Neuron (in vitro differentiated cells): ENCODE data around the gene REEP5.

Experiments
- H2AFZ ChIP-seq: one replicate; pipeline ENCODE4 v1.6.1; 2013; ENCODE audit warnings: low read depth, mild to moderate bottlenecking, inconsistent platforms, low read length, moderate library complexity
- H3K27me3 ChIP-seq: one replicate; pipeline ENCODE4 v1.6.1; 2013; ENCODE audit warnings: low read length; ENCODE audit not compliant: insufficient read depth
- H3K36me3 ChIP-seq: one replicate; pipeline ENCODE4 v1.6.1; 2013; ENCODE audit warnings: low read length; ENCODE audit not compliant: insufficient read depth
- H3K4me1 ChIP-seq: one replicate; pipeline ENCODE4 v1.6.1; 2013; ENCODE audit warnings: low read length; ENCODE audit not compliant: insufficient read depth
- H3K4me3 ChIP-seq: 2 replicates; pipeline ENCODE4 v1.5.1; 2013; ENCODE audit warnings: mild to moderate bottlenecking, low read length, moderate library complexity
- H3K9me3 ChIP-seq: one replicate; pipeline ENCODE4 v1.6.1; 2013; ENCODE audit warnings: low read length

REEP5 gene

GRCh38 chr5:112956606-112957005, 34.6 kb upstream of the REEP5 start:
- Histone ChIP-seq H3K4me1 (peaks cover 21% of the 10 kb centered on the region), H3K36me3 (no peaks in the 10 kb centered on the region), H2AFZ (no peak overlapping the region), H3K9me3 (no peaks in the 10 kb centered on the region), H3K27me3 (no peaks in the 10 kb centered on the region), H3K4me3 (no peak overlapping the region)

GRCh38 chr5:112951124-112951702, 29.2 kb upstream of the REEP5 start:
- Histone ChIP-seq H2AFZ (no peak overlapping the region), H3K27me3 (no peaks in the 10 kb centered on the region), H3K4me3 (no peak overlapping the region), H3K4me1 (no peaks in the 10 kb centered on the region), H3K9me3 (no peaks in the 10 kb centered on the region), H3K36me3 (no peaks in the 10 kb centered on the region)

GRCh38 chr5:112948458-112948857, 26.4 kb upstream of the REEP5 start:
- no peak overlapping the region for H3K4me3 ChIP-seq
- no peak overlapping the region for H2AFZ ChIP-seq
- no peaks in the 10 kb centered on the region for H3K4me1 ChIP-seq
- H3K27me3 ChIP-seq: no peaks in the 10 kb centered on the region
- H3K9me3 ChIP-seq: no peaks in the 10 kb centered on the region
- no peaks in the 10 kb centered on the region for H3K36me3 ChIP-seq

- no peak overlapping the region for H2AFZ ChIP-seq
- H3K9me3 ChIP-seq: no peaks in the 10 kb centered on the region
Observed at GRCh38 chr5:112940670-112941069, 18.6 kb upstream of the REEP5 start.

GRCh38 chr5:112938286-112938685, 16.3 kb upstream of the REEP5 start:
- Histone ChIP-seq H3K4me1 (no peaks in the 10 kb centered on the region), H3K36me3 (no peaks in the 10 kb centered on the region), H3K9me3 (no peaks in the 10 kb centered on the region), H3K4me3 (no peak overlapping the region), H3K27me3 (no peaks in the 10 kb centered on the region), H2AFZ (no peak overlapping the region)

More at GRCh38 chr5:112940670-112941069, 18.6 kb upstream of the REEP5 start:
- no peaks in the 10 kb centered on the region for H3K27me3 ChIP-seq
- no peaks in the 10 kb centered on the region for H3K4me1 ChIP-seq
- H3K36me3 ChIP-seq: no peaks in the 10 kb centered on the region
- no peak overlapping the region for H3K4me3 ChIP-seq

- no peaks in the 10 kb centered on the region for H3K9me3 ChIP-seq
- peaks cover 4% of the 10 kb centered on the region for H3K4me1 ChIP-seq
- no peak overlapping the region for H2AFZ ChIP-seq
- H3K27me3 ChIP-seq: no peaks in the 10 kb centered on the region
- no peak overlapping the region for H3K4me3 ChIP-seq
- no peaks in the 10 kb centered on the region for H3K36me3 ChIP-seq
Observed at GRCh38 chr5:112935675-112936074, 13.6 kb upstream of the REEP5 start.

- Histone ChIP-seq H3K36me3 (no peaks in the 10 kb centered on the region), H3K4me3 (no peak overlapping the region), H2AFZ (no peak overlapping the region), H3K4me1 (peaks cover 4% of the 10 kb centered on the region), H3K27me3 (no peaks in the 10 kb centered on the region), H3K9me3 (no peaks in the 10 kb centered on the region)
Observed at GRCh38 chr5:112934366-112934663, 12.3 kb upstream of the REEP5 start.

GRCh38 chr5:112933651-112934365, 11.8 kb upstream of the REEP5 start:
- Histone ChIP-seq H3K9me3 (no peaks in the 10 kb centered on the region), H3K27me3 (no peaks in the 10 kb centered on the region), H3K36me3 (no peaks in the 10 kb centered on the region), H3K4me1 (peaks cover 4% of the 10 kb centered on the region), H3K4me3 (no peak overlapping the region), H2AFZ (no peak overlapping the region)

GRCh38 chr5:112933105-112933504, 11.1 kb upstream of the REEP5 start:
- Histone ChIP-seq H3K27me3 (no peaks in the 10 kb centered on the region), H3K9me3 (no peaks in the 10 kb centered on the region), H3K4me1 (peaks cover 4% of the 10 kb centered on the region), H3K36me3 (no peaks in the 10 kb centered on the region), H3K4me3 (no peak overlapping the region), H2AFZ (no peak overlapping the region)

GRCh38 chr5:112931473-112931872, 9.4 kb upstream of the REEP5 start:
- H3K4me1 ChIP-seq: peaks cover 4% of the 10 kb centered on the region
- H3K9me3 ChIP-seq: no peaks in the 10 kb centered on the region
- no peaks in the 10 kb centered on the region for H3K27me3 ChIP-seq
- no peaks in the 10 kb centered on the region for H3K36me3 ChIP-seq
- no peak overlapping the region for H3K4me3 ChIP-seq
- H2AFZ ChIP-seq: no peak overlapping the region

- no peaks in the 10 kb centered on the region for H3K27me3 ChIP-seq
- no peaks in the 10 kb centered on the region for H3K9me3 ChIP-seq
- no peak overlapping the region for H2AFZ ChIP-seq
- peaks cover 4% of the 10 kb centered on the region for H3K4me1 ChIP-seq
- H3K4me3 ChIP-seq: no peak overlapping the region
- no peaks in the 10 kb centered on the region for H3K36me3 ChIP-seq
Observed at GRCh38 chr5:112930082-112930344, 8.0 kb upstream of the REEP5 start.

GRCh38 chr5:112929336-112930081, 7.5 kb upstream of the REEP5 start:
- H3K9me3 ChIP-seq: no peaks in the 10 kb centered on the region
- no peaks in the 10 kb centered on the region for H3K36me3 ChIP-seq
- H2AFZ ChIP-seq: no peak overlapping the region
- peaks cover 4% of the 10 kb centered on the region for H3K4me1 ChIP-seq
- no peak overlapping the region for H3K4me3 ChIP-seq
- H3K27me3 ChIP-seq: no peaks in the 10 kb centered on the region

GRCh38 chr5:112923988-112924387, 2.0 kb upstream of the REEP5 start:
- H3K36me3 ChIP-seq: peaks cover 10% of the 10 kb centered on the region
- H2AFZ ChIP-seq: no peak overlapping the region
- H3K27me3 ChIP-seq: no peaks in the 10 kb centered on the region
- no peak overlapping the region for H3K4me3 ChIP-seq
- no peaks in the 10 kb centered on the region for H3K9me3 ChIP-seq
- H3K4me1 ChIP-seq: peaks cover 11% of the 10 kb centered on the region
